H9 (cell line): Measurements from ENCODE around the gene TMEM202. TPM values are rescaled to one million over a fixed set of nuclear protein-coding genes. Genes with fewer than 3 reads are reported as not detected.

Experiments used
- DNase-seq: peaks from one replicate; pipeline ENCODE4 v3.0.0-alpha.2; 2017
- H2AFZ ChIP-seq: one replicate; pipeline ENCODE4 v1.6.1; 2013; ENCODE audit warnings: mild to moderate bottlenecking, low read length, control low read depth, moderate library complexity
- H2AK5ac ChIP-seq: 2 replicates; pipeline ENCODE4 v1.6.1; 2013; ENCODE audit warnings: low read length, control low read depth, mixed read lengths; ENCODE audit not compliant: insufficient read length
- H2BK120ac ChIP-seq: one replicate; pipeline ENCODE4 v1.6.1; 2013; ENCODE audit warnings: low read depth, mild to moderate bottlenecking, low read length, control low read depth, inconsistent platforms; ENCODE audit not compliant: poor library complexity, severe bottlenecking
- H2BK12ac ChIP-seq: 2 replicates; pipeline ENCODE4 v1.6.1; 2013; ENCODE audit warnings: low read length, control low read depth, mixed read lengths, low read depth; ENCODE audit not compliant: insufficient read length
- H2BK15ac ChIP-seq: 2 replicates; pipeline ENCODE4 v1.6.1; 2013; ENCODE audit warnings: low read depth, low read length, control low read depth
- H2BK20ac ChIP-seq: one replicate; pipeline ENCODE4 v1.6.1; 2013; ENCODE audit warnings: low read depth, mild to moderate bottlenecking, low read length, control low read depth, inconsistent platforms; ENCODE audit not compliant: poor library complexity, severe bottlenecking
- H2BK5ac ChIP-seq: 2 replicates; pipeline ENCODE4 v1.6.1; 2013; ENCODE audit warnings: low read length, control low read depth, mixed read lengths; ENCODE audit not compliant: insufficient read length
- H3K14ac ChIP-seq: 2 replicates; pipeline ENCODE4 v1.6.1; 2013; ENCODE audit warnings: low read length, control low read depth; ENCODE audit not compliant: insufficient read depth
- H3K18ac ChIP-seq: 2 replicates; pipeline ENCODE4 v1.6.1; 2013; ENCODE audit warnings: low read depth, mild to moderate bottlenecking, mixed read lengths, low read length, control low read depth; ENCODE audit not compliant: insufficient read length
- H3K23ac ChIP-seq: 2 replicates; pipeline ENCODE4 v1.6.1; 2013; ENCODE audit warnings: low read length, control low read depth, mixed read lengths, low read depth; ENCODE audit not compliant: insufficient read length
- H3K23me2 ChIP-seq: 2 replicates; pipeline ENCODE4 v1.6.1; 2013; ENCODE audit warnings: low read depth, mild to moderate bottlenecking, mixed read lengths, low read length, control low read depth; ENCODE audit not compliant: insufficient read length, poor library complexity, severe bottlenecking
- H3K27ac ChIP-seq: 2 replicates; pipeline ENCODE4 v1.5.1; 2013; ENCODE audit warnings: low read length, control low read depth, mixed read lengths, low read depth; ENCODE audit not compliant: insufficient read length
- H3K27me3 ChIP-seq: 2 replicates; pipeline ENCODE4 v1.6.1; 2013; ENCODE audit warnings: low read length, control low read depth, inconsistent platforms; ENCODE audit not compliant: insufficient read depth
- H3K4ac ChIP-seq: 2 replicates; pipeline ENCODE4 v1.6.1; 2013; ENCODE audit warnings: low read depth, mild to moderate bottlenecking, control low read depth, inconsistent platforms, low read length, moderate library complexity
- H3K4me1 ChIP-seq: 2 replicates; pipeline ENCODE4 v1.6.1; 2013; ENCODE audit warnings: low read length, control low read depth, inconsistent platforms; ENCODE audit not compliant: insufficient read depth
- H3K4me2 ChIP-seq: 2 replicates; pipeline ENCODE4 v1.6.1; 2013; ENCODE audit warnings: low read length, control low read depth, mixed read lengths; ENCODE audit not compliant: insufficient read length, insufficient read depth
- H3K56ac ChIP-seq: 2 replicates; pipeline ENCODE4 v1.6.1; 2013; ENCODE audit warnings: low read depth, mild to moderate bottlenecking, mixed read lengths, low read length, control low read depth; ENCODE audit not compliant: insufficient read length
- H3K79me1 ChIP-seq: 2 replicates; pipeline ENCODE4 v1.6.1; 2013; ENCODE audit warnings: low read depth, mild to moderate bottlenecking, moderate library complexity, low read length, control low read depth, inconsistent platforms; ENCODE audit not compliant: insufficient read depth, poor library complexity, severe bottlenecking
- H3K79me2 ChIP-seq: 2 replicates; pipeline ENCODE4 v1.6.1; 2013; ENCODE audit warnings: low read length, control low read depth, inconsistent platforms; ENCODE audit not compliant: insufficient read depth
- H3K9ac ChIP-seq: 2 replicates; pipeline ENCODE4 v1.6.1; 2013; ENCODE audit warnings: low read length, control low read depth, mixed read lengths; ENCODE audit not compliant: insufficient read length; ENCODE audit errors: extremely low read depth
- H3K9me3 ChIP-seq: one replicate; pipeline ENCODE4 v1.6.1; 2013; ENCODE audit warnings: low read depth, low read length, inconsistent platforms; ENCODE audit not compliant: control insufficient read depth
- H3T11ph ChIP-seq: one replicate; pipeline ENCODE4 v1.6.1; 2013; ENCODE audit warnings: mild to moderate bottlenecking, low read length, control low read depth, inconsistent platforms
- H4K20me1 ChIP-seq: one replicate; pipeline ENCODE4 v1.6.1; 2013; ENCODE audit not compliant: control insufficient read depth, insufficient read length, insufficient read depth
- H4K5ac ChIP-seq: 2 replicates; pipeline ENCODE4 v1.6.1; 2013; ENCODE audit warnings: low read depth, mild to moderate bottlenecking, mixed read lengths, low read length, control low read depth; ENCODE audit not compliant: insufficient read length
- H4K8ac ChIP-seq: replicated peaks from 2 replicates; pipeline ENCODE4 v1.6.1; 2013; ENCODE audit warnings: low read length, control low read depth, mixed read lengths, low read depth; ENCODE audit not compliant: insufficient read length
- H4K91ac ChIP-seq: 2 replicates; pipeline ENCODE4 v1.6.1; 2013; ENCODE audit warnings: low read depth, mild to moderate bottlenecking, moderate library complexity, mixed read lengths, low read length, control low read depth; ENCODE audit not compliant: insufficient read length
- H3K27ac Mint-ChIP-seq, 3 experiments: 2 replicates in 2 of 3; 3 replicates in 1 of 3; pipeline ENCODE4 v1.8.0; 2020 to 2021; ENCODE audit warnings: mixed read lengths in 3 of 3, mild to moderate bottlenecking in 1 of 3, moderate library complexity in 1 of 3
- H3K27me3 Mint-ChIP-seq: 2 replicates; pipeline ENCODE4 v1.8.0; 2021; ENCODE audit warnings: low read depth, mild to moderate bottlenecking, moderate library complexity, mixed read lengths
- H3K36me3 Mint-ChIP-seq, 3 experiments: 2 replicates in 2 of 3; 3 replicates in 1 of 3; pipeline ENCODE4 v1.8.0; 2020 to 2021; ENCODE audit warnings: low read depth in 3 of 3, mixed read lengths in 3 of 3; ENCODE audit not compliant: insufficient read depth in 1 of 3
- H3K4me1 Mint-ChIP-seq, 2 experiments: 2 replicates each; pipeline ENCODE4 v1.8.0; 2020; ENCODE audit warnings: mixed read lengths in 2 of 2
- H3K4me3 Mint-ChIP-seq, 2 experiments: 2 replicates in 1 of 2; 3 replicates in 1 of 2; pipeline ENCODE4 v1.8.0; 2020 to 2021; ENCODE audit warnings: mild to moderate bottlenecking in 2 of 2, mixed read lengths in 2 of 2, moderate library complexity in 1 of 2
- H3K9me3 Mint-ChIP-seq, 2 experiments: 2 replicates in 1 of 2; 3 replicates in 1 of 2; pipeline ENCODE4 v1.8.0; 2020; ENCODE audit warnings: mild to moderate bottlenecking in 2 of 2, mixed read lengths in 2 of 2, moderate library complexity in 1 of 2
- CTCF ChIP-seq: fragments of 200-600 bp; sonication (generic); conservative IDR thresholded peaks from 3 replicates; pipeline ENCODE4 v1.8.0; 2021; ENCODE audit warnings: antibody characterized with exemption, mild to moderate bottlenecking
- WGBS: extraction: QIAGEN DNeasy Blood & Tissue Kit; methylation state at CpG from one replicate; pipeline ENCODE4 v1.1.7; 2013; ENCODE audit warnings: missing lambda C conversion rate, low lambda C conversion rate, mixed read lengths; ENCODE audit not compliant: insufficient read length; ENCODE audit errors: extremely low coverage; 5-methylcytosine and 5-hydroxymethylcytosine counted together
- total RNA-seq: library from RNA; stranded (reverse); gene quantifications from 2 replicates; pipeline ENCODE4 v1.2.1, GENCODE V29; 2021

Gene TMEM202
- total RNA-seq, 1 experiment from 2014 or later, result not detected

- no CpG with 5 or more reads among the region's 3 CpGs for WGBS
- no peaks in the 10 kb centered on the region for H3K9me3 ChIP-seq
- no peak for TF ChIP-seq CTCF
- H3K4me3 Mint-ChIP-seq, result no peak overlapping the region
- H2AK5ac ChIP-seq, result no peak overlapping the region
- H2BK120ac ChIP-seq, result no peak overlapping the region
- H3K36me3 Mint-ChIP-seq, result no peaks in the 10 kb centered on the region
- H2AFZ ChIP-seq, result no peak overlapping the region
- no peak overlapping the region for H3K4me2 ChIP-seq
- no peak overlapping the region for H2BK12ac ChIP-seq
- H2BK15ac ChIP-seq, result no peak overlapping the region
- no peak overlapping the region for H3K23ac ChIP-seq
- no peaks in the 10 kb centered on the region for H3K23me2 ChIP-seq
- no peak overlapping the region for H2BK20ac ChIP-seq
- H4K20me1 ChIP-seq, result no peaks in the 10 kb centered on the region
- no peaks in the 10 kb centered on the region for H3K79me1 ChIP-seq
- H3K79me2 ChIP-seq, result no peaks in the 10 kb centered on the region
- DNase-seq, result no peak
- no peaks in the 10 kb centered on the region for H3K4me1 Mint-ChIP-seq
- peaks cover 67% of the 10 kb centered on the region for H3K27me3 Mint-ChIP-seq
- no peak overlapping the region for H2BK5ac ChIP-seq
- H3K27ac ChIP-seq, result no peak overlapping the region
- H3K14ac ChIP-seq, result no peak overlapping the region
- H3K9ac ChIP-seq, result no peak overlapping the region
- H3K4me1 ChIP-seq, result no peaks in the 10 kb centered on the region
- no peak overlapping the region for H4K8ac ChIP-seq
- no peak overlapping the region for H3T11ph ChIP-seq
- no peak overlapping the region for H4K5ac ChIP-seq
- no peak overlapping the region for H3K56ac ChIP-seq
- no peak overlapping the region for H4K91ac ChIP-seq
- H3K4ac ChIP-seq, result no peak overlapping the region
- H3K18ac ChIP-seq, result no peak overlapping the region
- H3K27ac Mint-ChIP-seq, result no peak overlapping the region
- no peaks in the 10 kb centered on the region; a peak in 1 of 5 replicates for H3K9me3 Mint-ChIP-seq
- H3K27me3 ChIP-seq, result peaks cover 1% of the 10 kb centered on the region; the same call in 1 of the 2 replicates
Observed at GRCh38 chr15:72406936-72407335, 8.8 kb downstream of the TMEM202 start.
